GM12891 (cell line): ENCODE measurements around the gene SERINC5.
"Not testable (repeated sequence)": the region's sequence is repeated elsewhere in the genome, so short reads cannot be mapped to it uniquely, and the experiment has no call there.

Experiments used
- DNase-seq: peaks from one replicate; pipeline ENCODE4 v3.0.0; 2011; ENCODE audit warnings: low spot score; ENCODE audit not compliant: insufficient read length
- FAIRE-seq: peaks from 2 replicates; lab custom pipeline; 2011; peaks lifted over from hg19 to GRCh38; lab: Jason Lieb, UNC
- PAX5 ChIP-seq: IDR thresholded peaks from 2 replicates; pipeline ENCODE4 v1.6.1; 2011; ENCODE audit warnings: low read length, moderate library complexity, mild to moderate bottlenecking; ENCODE audit not compliant: insufficient read depth, severe bottlenecking
- POLR2A ChIP-seq: IDR thresholded peaks from 2 replicates; pipeline ENCODE4 v1.6.1; 2011; ENCODE audit warnings: low read depth, low read length, control low read depth
- POLR2AphosphoS5 ChIP-seq: IDR thresholded peaks from 2 replicates; pipeline ENCODE4 v1.6.1; 2011; ENCODE audit warnings: low read depth, low read length, control low read depth
- POU2F2 ChIP-seq: IDR thresholded peaks from 2 replicates; pipeline ENCODE4 v1.6.1; 2011; ENCODE audit warnings: low read depth, mild to moderate bottlenecking, control low read depth, low read length, moderate library complexity
- SPI1 ChIP-seq: IDR thresholded peaks from 2 replicates; pipeline ENCODE4 v1.6.1; 2011; ENCODE audit warnings: low read depth, low read length, control low read depth
- TAF1 ChIP-seq: IDR thresholded peaks from 2 replicates; pipeline ENCODE4 v1.6.1; 2011; ENCODE audit warnings: low read depth, low read length, control low read depth

Gene SERINC5

GRCh38 chr5:80283360-80283759 is 27.5 kb upstream of the SERINC5 start:
- DNase-seq (no peak), FAIRE-seq (no peak)
- TF ChIP-seq PAX5, result no peak
- TF ChIP-seq TAF1, result no peak
- TF ChIP-seq POLR2A, result no peak
- TF ChIP-seq POLR2AphosphoS5, result no peak
- TF ChIP-seq POU2F2, result no peak
- no peak for TF ChIP-seq SPI1

GRCh38 chr5:80282054-80282453 is 26.2 kb upstream of the SERINC5 start:
- TF ChIP-seq POU2F2 (no peak), PAX5 (no peak)
- DNase-seq, result no peak
- FAIRE-seq, result no peak

GRCh38 chr5:80277191-80277590 is 21.3 kb upstream of the SERINC5 start:
- FAIRE-seq (no peak), DNase-seq (no peak)
- TF ChIP-seq POLR2A, result no peak
- TF ChIP-seq PAX5, result no peak
- no peak for TF ChIP-seq POU2F2
- no peak for TF ChIP-seq TAF1
- TF ChIP-seq SPI1, result no peak
- no peak for TF ChIP-seq POLR2AphosphoS5

- no peak for TF ChIP-seq POLR2A
- TF ChIP-seq POU2F2, result no peak
- no peak for TF ChIP-seq PAX5
- TF ChIP-seq SPI1, result no peak
- TF ChIP-seq POLR2AphosphoS5, result no peak
- TF ChIP-seq TAF1, result no peak
- FAIRE-seq (no peak), DNase-seq (no peak)
Observed at GRCh38 chr5:80276186-80276585, 20.3 kb upstream of the SERINC5 start.

- peak; percentile 38 for FAIRE-seq
- DNase-seq, result no peak
- TF ChIP-seq POLR2A, result no peak
- no peak for TF ChIP-seq PAX5
- no peak for TF ChIP-seq TAF1
- no peak for TF ChIP-seq POLR2AphosphoS5
- TF ChIP-seq SPI1, result no peak
- no peak for TF ChIP-seq POU2F2
Observed at GRCh38 chr5:80275347-80275746, 19.5 kb upstream of the SERINC5 start.

- not testable (repeated sequence) for DNase-seq, FAIRE-seq
Observed at GRCh38 chr5:80270543-80270942, 14.7 kb upstream of the SERINC5 start.

GRCh38 chr5:80269991-80270438 is 14.2 kb upstream of the SERINC5 start:
- FAIRE-seq (peak; percentile 72), DNase-seq (no peak)
- TF ChIP-seq POLR2AphosphoS5 (no peak), POU2F2 (no peak), POLR2A (no peak), TAF1 (no peak), SPI1 (no peak), PAX5 (no peak)

- DNase-seq (no peak), FAIRE-seq (no peak)
- TF ChIP-seq POU2F2 (no peak), POLR2AphosphoS5 (no peak), PAX5 (no peak), POLR2A (no peak), TAF1 (no peak), SPI1 (no peak)
Observed at GRCh38 chr5:80268916-80269315, 13.1 kb upstream of the SERINC5 start.

GRCh38 chr5:80266566-80266965 is 10.7 kb upstream of the SERINC5 start:
- no peak for FAIRE-seq
- no peak for DNase-seq

GRCh38 chr5:80260461-80260860 is 4.6 kb upstream of the SERINC5 start:
- no peak for FAIRE-seq
- TF ChIP-seq SPI1 (no peak), TAF1 (no peak), PAX5 (no peak), POU2F2 (no peak), POLR2A (no peak), POLR2AphosphoS5 (no peak)
- DNase-seq, result no peak

More at GRCh38 chr5:80266566-80266965, 10.7 kb upstream of the SERINC5 start:
- TF ChIP-seq PAX5 (no peak), POU2F2 (no peak), POLR2AphosphoS5 (no peak), POLR2A (no peak), SPI1 (no peak), TAF1 (no peak)
